Stimulated activated naive B cell treated with anti-CD40 and anti-IgM and Interleukin-4, amounts not matched to agents 10 μg/mL and 1 μg/mL and 100 μg/mL, for 72 hours (primary cell): ENCODE measurements around the gene FOXB2.

Experiments used
- ATAC-seq, 2 donors: fragments of 150-1000 bp; cut with Tn5 transposase; replicated peaks; 2 replicates each; pipeline ENCODE4 v1.10.0; 2021; ENCODE audit warnings: moderate library complexity in 1 of 2
- DNase-seq: peaks from one replicate; pipeline ENCODE4 v3.0.0; 2021
- H3K27ac Mint-ChIP-seq: one replicate; pipeline ENCODE4 v1.8.0; 2022; ENCODE audit warnings: mild to moderate bottlenecking, mixed read lengths
- H3K27me3 Mint-ChIP-seq, 2 donors: one replicate each; pipeline ENCODE4 v1.8.0; 2022; ENCODE audit warnings: mixed read lengths in 2 of 2
- H3K36me3 Mint-ChIP-seq, 2 donors: one replicate each; pipeline ENCODE4 v1.8.0; 2022; ENCODE audit warnings: mixed read lengths in 2 of 2, mild to moderate bottlenecking in 1 of 2
- H3K4me1 Mint-ChIP-seq, 2 donors: one replicate each; pipeline ENCODE4 v1.8.0; 2022; ENCODE audit warnings: mixed read lengths in 2 of 2, mild to moderate bottlenecking in 1 of 2
- H3K4me3 Mint-ChIP-seq, 2 donors: one replicate each; pipeline ENCODE4 v1.8.0; 2022; ENCODE audit warnings: mild to moderate bottlenecking in 2 of 2, mixed read lengths in 2 of 2, moderate library complexity in 1 of 2
- H3K9me3 Mint-ChIP-seq, 2 donors: one replicate each; pipeline ENCODE4 v1.8.0; 2022; ENCODE audit warnings: mixed read lengths in 2 of 2, mild to moderate bottlenecking in 1 of 2

FOXB2 gene

DNA sequence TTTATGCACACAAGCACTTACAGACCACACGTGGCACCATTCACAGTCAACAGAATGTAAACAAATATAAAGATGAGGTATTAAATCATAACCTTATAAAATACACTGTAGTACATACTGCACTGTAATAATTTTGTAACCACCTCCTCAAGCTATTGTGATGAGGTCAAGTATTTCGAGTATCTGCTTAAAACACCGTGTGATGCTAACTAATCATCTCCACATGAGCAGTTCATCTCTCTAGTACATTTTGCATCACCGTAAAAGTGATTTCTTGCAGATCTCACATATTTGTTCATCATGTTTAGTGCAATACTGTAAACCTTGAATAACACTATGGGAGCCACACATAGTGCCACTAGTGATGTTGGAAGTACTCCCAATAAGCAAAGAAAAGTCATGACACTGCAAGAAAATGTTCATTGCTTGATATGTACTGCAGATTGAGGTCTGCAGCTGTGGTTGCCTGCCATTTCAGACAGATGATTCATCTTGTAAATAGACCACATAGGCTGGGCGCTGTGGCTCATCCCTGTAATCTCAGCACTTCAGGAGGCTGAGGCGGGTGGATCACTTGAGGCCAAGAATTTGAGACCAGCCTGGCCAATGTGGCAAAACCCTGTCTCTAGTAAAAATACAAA is 44.3 kb downstream of the FOXB2 start:
- H3K36me3 Mint-ChIP-seq, result no peaks in the 10 kb centered on the region
- peaks cover 0 to 2% of the 10 kb centered on the region in 2 donors for H3K9me3 Mint-ChIP-seq
- H3K4me1 Mint-ChIP-seq, result no peaks in the 10 kb centered on the region
- ATAC-seq (no peak), DNase-seq (no peak)
- H3K4me3 Mint-ChIP-seq, result no peak overlapping the region
- H3K27me3 Mint-ChIP-seq, result no peaks in the 10 kb centered on the region
- no peak overlapping the region for H3K27ac Mint-ChIP-seq

DNA sequence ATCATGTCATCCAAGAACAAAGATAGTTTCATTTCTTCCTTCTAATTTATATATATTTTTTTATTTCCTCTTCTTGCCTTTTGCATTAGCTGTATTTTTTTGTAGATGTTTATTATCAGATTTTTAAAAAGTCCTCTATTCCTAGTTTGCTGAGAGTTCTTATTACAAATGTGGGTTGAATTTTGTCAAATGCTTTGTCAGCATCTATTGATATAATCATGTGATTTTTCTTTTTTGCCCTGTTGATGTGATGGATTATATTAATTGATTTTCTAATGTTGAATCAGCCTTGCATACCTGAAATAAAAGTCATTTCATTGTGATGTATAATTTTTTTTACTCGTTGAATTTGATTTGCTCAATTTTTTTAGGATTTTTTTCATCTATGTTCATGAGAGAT is 46.9 kb downstream of the FOXB2 start:
- Mint-ChIP-seq H3K9me3 (peaks cover 0 to 2% of the 10 kb centered on the region in 2 donors), H3K27ac (no peak overlapping the region), H3K36me3 (no peaks in the 10 kb centered on the region), H3K4me3 (no peak overlapping the region), H3K27me3 (peaks cover 7 to 12% of the 10 kb centered on the region in 2 donors), H3K4me1 (no peaks in the 10 kb centered on the region)
- ATAC-seq (no peak), DNase-seq (no peak)
